GM10266 (cell line): ENCODE data around the gene FBXO44.

Experiments
- DNase-seq: peaks from one replicate; pipeline ENCODE4 v3.0.0; 2012; ENCODE audit errors: extremely low spot score
- TF ChIP-seq, protein P1 (sequence below): IDR thresholded peaks from 2 replicates; pipeline ENCODE4 v1.5.1; 2012; ENCODE audit warnings: mild to moderate bottlenecking, low read depth; ENCODE audit not compliant: control insufficient read depth, insufficient read depth; ENCODE audit errors: missing control alignments

Gene FBXO44

DNA sequence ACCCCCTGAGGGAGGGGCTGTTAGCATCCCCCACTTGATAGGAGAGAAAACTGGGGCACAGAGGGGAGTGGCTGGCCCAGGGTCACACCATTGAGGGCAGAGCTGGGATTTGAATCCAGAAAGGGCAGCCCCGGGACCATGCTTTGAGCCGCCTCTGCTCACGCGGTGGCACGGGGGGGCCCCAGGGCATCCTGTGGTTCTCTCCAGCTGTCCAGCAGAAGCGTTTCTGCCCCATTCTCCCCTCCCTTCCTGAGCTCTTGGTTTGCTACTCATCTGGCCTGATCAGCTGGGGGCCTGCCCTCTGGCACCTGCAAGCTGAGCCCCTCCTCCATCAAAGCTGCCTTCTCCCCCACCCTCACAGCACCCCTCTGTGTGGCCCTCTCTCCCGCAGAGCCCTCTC lies 37.9 kb upstream of the FBXO44 start:
- TF ChIP-seq, protein P1, sequence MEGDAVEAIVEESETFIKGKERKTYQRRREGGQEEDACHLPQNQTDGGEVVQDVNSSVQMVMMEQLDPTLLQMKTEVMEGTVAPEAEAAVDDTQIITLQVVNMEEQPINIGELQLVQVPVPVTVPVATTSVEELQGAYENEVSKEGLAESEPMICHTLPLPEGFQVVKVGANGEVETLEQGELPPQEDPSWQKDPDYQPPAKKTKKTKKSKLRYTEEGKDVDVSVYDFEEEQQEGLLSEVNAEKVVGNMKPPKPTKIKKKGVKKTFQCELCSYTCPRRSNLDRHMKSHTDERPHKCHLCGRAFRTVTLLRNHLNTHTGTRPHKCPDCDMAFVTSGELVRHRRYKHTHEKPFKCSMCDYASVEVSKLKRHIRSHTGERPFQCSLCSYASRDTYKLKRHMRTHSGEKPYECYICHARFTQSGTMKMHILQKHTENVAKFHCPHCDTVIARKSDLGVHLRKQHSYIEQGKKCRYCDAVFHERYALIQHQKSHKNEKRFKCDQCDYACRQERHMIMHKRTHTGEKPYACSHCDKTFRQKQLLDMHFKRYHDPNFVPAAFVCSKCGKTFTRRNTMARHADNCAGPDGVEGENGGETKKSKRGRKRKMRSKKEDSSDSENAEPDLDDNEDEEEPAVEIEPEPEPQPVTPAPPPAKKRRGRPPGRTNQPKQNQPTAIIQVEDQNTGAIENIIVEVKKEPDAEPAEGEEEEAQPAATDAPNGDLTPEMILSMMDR: no peak
- no peak for DNase-seq

- no peak for DNase-seq
- TF ChIP-seq, protein P1: no peak
Measured at GRCh38 chr1:11617314-11617713, 37.4 kb upstream of the FBXO44 start.

GRCh38 chr1:11617741-11618140 lies 36.9 kb upstream of the FBXO44 start:
- TF ChIP-seq, protein P1: no peak
- DNase-seq: no peak

DNA sequence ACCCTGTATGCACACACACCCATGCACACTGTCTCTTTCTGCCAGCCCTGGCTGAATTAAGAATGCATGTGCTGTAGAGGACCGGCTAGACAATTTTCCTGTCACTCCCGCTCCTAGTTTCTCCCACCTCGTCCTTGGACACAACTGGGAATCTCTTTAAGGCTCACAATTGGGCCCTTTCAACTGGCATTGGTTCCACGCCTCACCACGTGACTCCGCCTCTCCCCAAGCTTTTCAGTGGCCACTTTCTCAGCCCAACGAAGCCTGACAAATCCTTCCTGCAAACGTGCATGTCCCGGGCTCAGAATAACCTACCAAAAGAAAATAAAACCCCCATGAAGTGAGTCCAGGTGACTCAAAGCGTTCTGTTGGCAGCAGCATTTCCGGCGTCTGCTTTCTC lies 34.3 kb upstream of the FBXO44 start:
- DNase-seq: no peak

DNA sequence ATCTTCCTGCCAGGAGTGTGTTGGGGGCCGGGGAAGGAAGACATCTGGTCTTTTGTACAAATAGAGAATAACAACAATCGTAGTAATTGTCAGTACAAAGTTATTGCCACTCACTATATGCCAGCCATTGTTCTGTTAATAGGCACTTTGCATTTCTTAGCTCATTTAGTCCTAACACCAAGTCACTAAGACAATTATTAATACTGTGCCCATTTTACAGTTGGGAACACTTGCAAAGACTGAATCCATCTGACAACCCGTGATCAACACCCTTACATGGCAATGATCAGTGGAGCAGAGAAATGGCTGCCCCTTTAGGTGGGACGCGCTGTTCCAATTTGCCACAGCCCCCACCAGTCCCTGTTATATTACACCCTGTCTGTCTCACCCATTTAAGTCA lies 33.8 kb upstream of the FBXO44 start:
- TF ChIP-seq, protein P1: no peak
- no peak for DNase-seq

More for the DNA sequence above, 34.3 kb upstream of the FBXO44 start:
- TF ChIP-seq, protein P1: no peak

DNA sequence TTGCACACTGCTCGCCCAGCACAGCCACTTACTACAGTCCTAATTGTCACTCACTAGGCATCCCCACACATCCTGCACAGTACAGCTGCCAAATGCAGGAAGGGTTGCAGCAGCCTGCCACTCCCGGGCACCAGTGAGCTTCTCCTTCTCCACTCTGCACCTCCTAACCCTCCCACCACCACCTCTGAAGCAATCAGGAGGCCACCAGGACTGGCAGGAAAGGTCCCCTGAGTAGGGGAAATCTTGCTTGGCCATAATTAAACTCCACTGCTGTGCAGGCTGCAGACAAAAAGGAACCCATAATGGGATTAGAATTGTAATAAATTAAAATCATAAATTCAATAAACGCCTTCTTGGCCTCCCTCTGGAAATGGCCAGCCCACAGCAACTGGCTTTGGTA lies 32.3 kb upstream of the FBXO44 start:
- DNase-seq: no peak
- TF ChIP-seq, protein P1: no peak

DNA sequence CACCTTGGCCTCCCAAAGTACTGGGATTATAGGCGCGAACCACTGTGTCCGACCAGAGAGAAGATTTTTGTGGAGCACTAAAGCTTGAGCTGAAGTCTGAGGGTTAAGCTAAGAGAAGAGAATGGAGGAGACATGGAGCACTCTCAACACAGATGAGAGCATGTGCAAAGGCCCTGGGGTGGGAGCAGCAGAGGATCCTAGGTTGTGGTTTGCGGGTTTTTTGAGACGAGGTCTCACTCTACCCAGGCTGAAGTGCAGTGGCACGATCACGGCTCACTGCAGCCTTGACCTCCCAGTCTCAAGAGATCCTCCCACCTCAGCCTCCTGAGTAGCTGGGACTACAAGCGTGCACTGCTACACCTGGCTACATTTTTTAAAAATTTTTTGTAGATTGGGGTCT lies 31.0 kb upstream of the FBXO44 start:
- TF ChIP-seq, protein P1: no peak
- DNase-seq: no peak
